Measurements from ENCODE around the gene ECHDC1. TPM values are rescaled to one million over a fixed set of nuclear protein-coding genes. Genes with fewer than 3 reads are reported as not detected.

ECHDC1 gene
- total RNA-seq, 1 donor from 2014 or later, result 47.2 TPM

- Histone ChIP-seq H3K9me3 (ENCODE audit: insufficient read depth, low read depth, low read length) (no peaks in the 10 kb centered on the region), H3K9ac (ENCODE audit: low read length) (no peak overlapping the region), H2AFZ (ENCODE audit: low read depth, low read length) (no peak overlapping the region), H4K20me1 (ENCODE audit: insufficient read depth, low read length) (peaks cover 30% of the 10 kb centered on the region), H3K79me2 (ENCODE audit: insufficient read depth, low read length) (peaks cover 36% of the 10 kb centered on the region), H3K27me3 (ENCODE audit: insufficient read depth, low read length) (no peaks in the 10 kb centered on the region), H3K36me3 (ENCODE audit: insufficient read depth, low read length) (peaks cover 2% of the 10 kb centered on the region), H3K4me2 (ENCODE audit: low read length) (no peak overlapping the region), H3K4me3 (ENCODE audit: insufficient read depth, low read depth, low read length) (no peak overlapping the region), H3K27ac (ENCODE audit: low read depth, low read length) (no peak overlapping the region), H3K4me1 (ENCODE audit: insufficient read depth, low read length) (peaks cover 9% of the 10 kb centered on the region)
- no peak for TF ChIP-seq EZH2 (IDR thresholded peaks at IDR 0.05; ENCODE audit: insufficient read depth, low read length)
- no peak for TF ChIP-seq CTCF (IDR thresholded peaks at IDR 0.05; ENCODE audit: insufficient read depth, low read depth, low read length)
- Mint-ChIP-seq H3K9me3 (ENCODE audit: unreplicated experiment) (no peaks in the 10 kb centered on the region), H3K27me3 (ENCODE audit: low read depth, unreplicated experiment) (no peaks in the 10 kb centered on the region), H3K36me3 (ENCODE audit: low read depth, unreplicated experiment) (peaks cover 18% of the 10 kb centered on the region), H3K4me3 (ENCODE audit: unreplicated experiment) (no peak overlapping the region), H3K27ac (ENCODE audit: unreplicated experiment) (no peak overlapping the region), H3K4me1 (ENCODE audit: low read depth, unreplicated experiment) (peaks cover 8% of the 10 kb centered on the region)
- no peak for DNase-seq (ENCODE audit: low read depth)
- no peak for FAIRE-seq
These were observed 37.7 kb downstream of the ECHDC1 start for GRCh38 chr6:127305741-127306140.

- no peak overlapping the region for H3K4me2 ChIP-seq (ENCODE audit: low read length)
- H3K79me2 ChIP-seq (ENCODE audit: insufficient read depth, low read length), result peaks cover 35% of the 10 kb centered on the region
- Mint-ChIP-seq H3K4me1 (ENCODE audit: low read depth, unreplicated experiment) (peaks cover 19% of the 10 kb centered on the region), H3K27ac (ENCODE audit: unreplicated experiment) (no peak overlapping the region), H3K9me3 (ENCODE audit: unreplicated experiment) (no peaks in the 10 kb centered on the region), H3K36me3 (ENCODE audit: low read depth, unreplicated experiment) (peaks cover 18% of the 10 kb centered on the region), H3K4me3 (ENCODE audit: unreplicated experiment) (no peak overlapping the region), H3K27me3 (ENCODE audit: low read depth, unreplicated experiment) (no peaks in the 10 kb centered on the region)
- peaks cover 24% of the 10 kb centered on the region for H4K20me1 ChIP-seq (ENCODE audit: insufficient read depth, low read length)
- DNase-seq (ENCODE audit: low read depth) (no peak), FAIRE-seq (no peak)
- no peaks in the 10 kb centered on the region for H3K27me3 ChIP-seq (ENCODE audit: insufficient read depth, low read length)
- no peaks in the 10 kb centered on the region for H3K36me3 ChIP-seq (ENCODE audit: insufficient read depth, low read length)
- no peak overlapping the region for H2AFZ ChIP-seq (ENCODE audit: low read depth, low read length)
- TF ChIP-seq CTCF (IDR thresholded peaks at IDR 0.05; ENCODE audit: insufficient read depth, low read depth, low read length), result no peak
- TF ChIP-seq EZH2 (IDR thresholded peaks at IDR 0.05; ENCODE audit: insufficient read depth, low read length), result no peak
- H3K9ac ChIP-seq (ENCODE audit: low read length), result no peak overlapping the region
- no peaks in the 10 kb centered on the region for H3K9me3 ChIP-seq (ENCODE audit: insufficient read depth, low read depth, low read length)
- H3K27ac ChIP-seq (ENCODE audit: low read depth, low read length), result no peak overlapping the region
- no peak overlapping the region for H3K4me3 ChIP-seq (ENCODE audit: insufficient read depth, low read depth, low read length)
- H3K4me1 ChIP-seq (ENCODE audit: insufficient read depth, low read length), result peaks cover 19% of the 10 kb centered on the region
These were observed 39.5 kb downstream of the ECHDC1 start for GRCh38 chr6:127303917-127304316.

- no peak for DNase-seq (ENCODE audit: low read depth)
- Histone ChIP-seq H2AFZ (ENCODE audit: low read depth, low read length) (no peak overlapping the region), H3K4me2 (ENCODE audit: low read length) (no peak overlapping the region), H4K20me1 (ENCODE audit: insufficient read depth, low read length) (peaks cover 17% of the 10 kb centered on the region), H3K27me3 (ENCODE audit: insufficient read depth, low read length) (no peaks in the 10 kb centered on the region), H3K9ac (ENCODE audit: low read length) (no peak overlapping the region), H3K4me1 (ENCODE audit: insufficient read depth, low read length) (peaks cover 19% of the 10 kb centered on the region), H3K4me3 (ENCODE audit: insufficient read depth, low read depth, low read length) (no peak overlapping the region), H3K27ac (ENCODE audit: low read depth, low read length) (no peak overlapping the region), H3K36me3 (ENCODE audit: insufficient read depth, low read length) (no peaks in the 10 kb centered on the region), H3K79me2 (ENCODE audit: insufficient read depth, low read length) (peaks cover 30% of the 10 kb centered on the region), H3K9me3 (ENCODE audit: insufficient read depth, low read depth, low read length) (no peaks in the 10 kb centered on the region)
- Mint-ChIP-seq H3K27ac (ENCODE audit: unreplicated experiment) (no peak overlapping the region), H3K36me3 (ENCODE audit: low read depth, unreplicated experiment) (peaks cover 11% of the 10 kb centered on the region), H3K4me1 (ENCODE audit: low read depth, unreplicated experiment) (peaks cover 19% of the 10 kb centered on the region), H3K27me3 (ENCODE audit: low read depth, unreplicated experiment) (no peaks in the 10 kb centered on the region), H3K4me3 (ENCODE audit: unreplicated experiment) (no peak overlapping the region), H3K9me3 (ENCODE audit: unreplicated experiment) (no peaks in the 10 kb centered on the region)
- FAIRE-seq, result no peak
- TF ChIP-seq EZH2 (IDR thresholded peaks at IDR 0.05; ENCODE audit: insufficient read depth, low read length) (no peak), CTCF (IDR thresholded peaks at IDR 0.05; ENCODE audit: insufficient read depth, low read depth, low read length) (peak; percentile 82)
These were observed 40.4 kb downstream of the ECHDC1 start for GRCh38 chr6:127302728-127303660.
